GM23338 (cell line): ENCODE data around the gene CSPG4.

Source experiments
- CREB1 ChIP-seq: fragments of 250-450 bp; sonication (Bioruptor Pico); IDR thresholded peaks from 2 replicates; pipeline ENCODE4 v1.5.0; 2020; ENCODE audit warnings: low read depth, mild to moderate bottlenecking, moderate library complexity
- CTCF ChIP-seq, 2 experiments: fragments of 200-600 bp in 1 of 2; sonication (generic) in 1 of 2; conservative IDR thresholded peaks; 2 replicates each; pipeline versions ENCODE4 v1.5.1 to v1.6.1; 2016 to 2017; ENCODE audit warnings: antibody characterized with exemption in 2 of 2, low read depth in 2 of 2, mild to moderate bottlenecking in 2 of 2, moderate library complexity in 1 of 2
- ETS1 ChIP-seq: IDR thresholded peaks from 2 replicates; pipeline ENCODE4 v1.6.1; 2016; ENCODE audit warnings: antibody characterized with exemption
- EZH2 ChIP-seq: fragments of 200-600 bp; sonication (generic); IDR thresholded peaks from one replicate; pipeline ENCODE4 v1.8.0; 2017; ENCODE audit warnings: antibody characterized with exemption, mild to moderate bottlenecking, low read depth; ENCODE audit not compliant: unreplicated experiment
- EZH2phosphoT487 ChIP-seq: fragments of 200-600 bp; sonication (generic); IDR thresholded peaks from one replicate; pipeline ENCODE4 v1.8.1; 2018; ENCODE audit warnings: antibody characterized with exemption; ENCODE audit not compliant: unreplicated experiment
- JUNB ChIP-seq: IDR thresholded peaks from one replicate; pipeline ENCODE4 v1.6.1; 2016; ENCODE audit warnings: antibody characterized with exemption; ENCODE audit not compliant: unreplicated experiment
- POLR2AphosphoS5 ChIP-seq: IDR thresholded peaks from 2 replicates; pipeline ENCODE4 v1.6.1; 2016; ENCODE audit warnings: antibody characterized with exemption, low read depth
- REST ChIP-seq: IDR thresholded peaks from one replicate; pipeline ENCODE4 v1.6.1; 2018; ENCODE audit warnings: antibody characterized with exemption; ENCODE audit not compliant: unreplicated experiment
- ZNF114 ChIP-seq: fragments of 250-450 bp; sonication (Bioruptor Pico); IDR thresholded peaks from 2 replicates; pipeline ENCODE4 v1.5.0; 2020; ENCODE audit warnings: mild to moderate bottlenecking, moderate library complexity

GRCh38 chr15:75739791-75740190 is 27.1 kb upstream of the CSPG4 start:
- TF ChIP-seq CTCF (conservative IDR thresholded peaks at IDR 0.05; ENCODE audit: low read depth in 2 of 2) (no peak), EZH2 (no peak), REST (no peak), POLR2AphosphoS5 (no peak), CREB1 (CRISPR knock-in tag) (no peak), ZNF114 (CRISPR knock-in tag) (no peak), ETS1 (no peak), EZH2phosphoT487 (no peak), JUNB (no peak)
